Measurements from ENCODE around the gene SND1. TPM values are rescaled to one million over a fixed set of nuclear protein-coding genes. Genes with fewer than 3 reads are reported as not detected.
A peak's percentile ranks its signal among the peaks of the same experiment; 100 is the strongest.

Gene SND1
- total RNA-seq, 6 experiments from 2014 or later, result 217 to 259 (median 247) TPM

DNA sequence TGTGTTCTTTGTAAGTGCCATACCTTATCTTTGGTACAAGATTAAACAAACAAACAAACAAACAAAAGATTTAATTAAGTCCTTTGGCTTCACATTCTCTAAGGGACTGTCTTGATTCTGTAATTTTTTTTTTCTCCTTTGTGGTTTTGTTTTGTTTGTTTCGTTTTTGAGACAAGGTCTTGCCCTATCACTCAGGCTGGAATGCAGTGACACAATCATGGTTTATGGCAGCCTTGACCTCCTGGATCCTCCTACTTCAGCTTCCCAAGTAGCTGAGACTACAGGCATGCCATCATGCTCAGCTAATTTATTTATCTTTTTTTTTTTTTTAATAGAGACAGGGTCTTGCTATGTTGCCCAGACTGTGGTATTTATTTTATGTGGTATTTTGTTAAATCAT is 213.5 kb downstream of the SND1 start:
- no peak for TF ChIP-seq CTCF (IDR thresholded peaks at IDR 0.05)
- no peaks in the 10 kb centered on the region; the same call in none of the 2 replicates for H3K27me3 Mint-ChIP-seq (ENCODE audit: insufficient read depth)
- peak; percentile 76 for DNase-seq
- H3K4me1 Mint-ChIP-seq (ENCODE audit: low read depth), result peaks cover 53% of the 10 kb centered on the region
- H3K9me3 Mint-ChIP-seq, result no peaks in the 10 kb centered on the region
- peak overlapping the region; percentile 9; the same call in 1 of the 2 replicates for H3K4me3 Mint-ChIP-seq
- peaks cover 8% of the 10 kb centered on the region; the same call in 1 of the 2 replicates for H3K36me3 Mint-ChIP-seq (ENCODE audit: low read depth)
- H3K27ac Mint-ChIP-seq, result peak overlapping the region; percentile 67

DNA sequence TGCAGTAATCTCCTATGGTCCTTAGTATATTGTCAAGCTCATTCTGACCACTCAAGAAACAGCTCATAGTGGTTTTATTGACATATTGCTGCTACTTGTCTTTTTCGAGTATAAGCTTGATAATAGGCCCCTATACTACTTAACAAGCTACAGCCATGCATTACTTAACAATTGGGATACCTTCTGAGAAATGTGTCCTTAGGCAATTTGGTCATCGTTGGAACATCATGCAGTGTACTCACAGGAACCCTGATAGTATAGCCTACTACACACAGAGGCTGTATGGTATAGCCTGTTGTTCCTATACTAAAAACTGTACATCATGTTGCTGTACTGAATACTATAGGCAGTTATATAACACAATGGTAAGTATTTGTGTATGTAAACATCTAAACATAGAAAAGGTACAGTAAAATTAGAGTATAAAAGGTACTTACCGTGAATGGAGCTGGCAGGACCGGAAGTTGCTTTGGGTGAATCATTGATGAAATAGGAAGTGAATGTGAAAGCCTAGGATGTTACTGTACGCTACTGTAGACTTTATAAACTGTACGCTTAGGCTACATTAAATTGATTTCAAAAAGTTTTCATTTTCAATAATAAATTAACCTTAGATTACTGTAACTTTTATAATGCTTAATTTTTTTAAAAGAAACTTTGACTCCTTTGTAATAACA is 218.4 kb downstream of the SND1 start:
- no peak overlapping the region for H3K27ac Mint-ChIP-seq
- H3K4me3 Mint-ChIP-seq, result no peak overlapping the region
- no peaks in the 10 kb centered on the region; the same call in 1 of the 2 replicates for H3K27me3 Mint-ChIP-seq (ENCODE audit: insufficient read depth)

GRCh38 chr7:127871226-127871625 is 219.2 kb downstream of the SND1 start:
- H3K36me3 Mint-ChIP-seq (ENCODE audit: low read depth), result no peaks in the 10 kb centered on the region
- no peak for DNase-seq
- no peak for TF ChIP-seq CTCF (IDR thresholded peaks at IDR 0.05)
- no peaks in the 10 kb centered on the region; the same call in 1 of the 2 replicates for H3K27me3 Mint-ChIP-seq (ENCODE audit: insufficient read depth)
- peaks cover 58% of the 10 kb centered on the region for H3K4me1 Mint-ChIP-seq (ENCODE audit: low read depth)
- H3K4me3 Mint-ChIP-seq, result no peak overlapping the region
- H3K27ac Mint-ChIP-seq, result no peak overlapping the region; the same call in 1 of the 2 replicates
- H3K9me3 Mint-ChIP-seq, result no peaks in the 10 kb centered on the region

More for the DNA sequence above, 218.4 kb downstream of the SND1 start:
- no peaks in the 10 kb centered on the region for H3K36me3 Mint-ChIP-seq (ENCODE audit: low read depth)
- H3K9me3 Mint-ChIP-seq, result no peaks in the 10 kb centered on the region
- TF ChIP-seq CTCF (IDR thresholded peaks at IDR 0.05), result no peak
- peaks cover 65% of the 10 kb centered on the region for H3K4me1 Mint-ChIP-seq (ENCODE audit: low read depth)
- no peak for DNase-seq

- DNase-seq, result no peak
- H3K27me3 Mint-ChIP-seq (ENCODE audit: insufficient read depth), result no peaks in the 10 kb centered on the region; the same call in 1 of the 2 replicates
- peak overlapping the region; percentile 40; the same call in 1 of the 2 replicates for H3K27ac Mint-ChIP-seq
- H3K9me3 Mint-ChIP-seq, result no peaks in the 10 kb centered on the region
- no peaks in the 10 kb centered on the region for H3K36me3 Mint-ChIP-seq (ENCODE audit: low read depth)
- H3K4me1 Mint-ChIP-seq (ENCODE audit: low read depth), result peaks cover 49% of the 10 kb centered on the region
- TF ChIP-seq CTCF (IDR thresholded peaks at IDR 0.05), result no peak
- H3K4me3 Mint-ChIP-seq, result no peak overlapping the region
Measured at GRCh38 chr7:127872122-127872521, 220.1 kb downstream of the SND1 start.

GRCh38 chr7:127873151-127873550 is 221.2 kb downstream of the SND1 start:
- peaks cover 39% of the 10 kb centered on the region for H3K4me1 Mint-ChIP-seq (ENCODE audit: low read depth)
- no peak for DNase-seq
- no peak for TF ChIP-seq CTCF (IDR thresholded peaks at IDR 0.05)
- H3K27me3 Mint-ChIP-seq (ENCODE audit: insufficient read depth), result no peaks in the 10 kb centered on the region; the same call in 1 of the 2 replicates
- H3K27ac Mint-ChIP-seq, result no peak overlapping the region; the same call in 1 of the 2 replicates
- no peak overlapping the region for H3K4me3 Mint-ChIP-seq
- no peaks in the 10 kb centered on the region for H3K36me3 Mint-ChIP-seq (ENCODE audit: low read depth)
- no peaks in the 10 kb centered on the region for H3K9me3 Mint-ChIP-seq
